Measurements from ENCODE around the gene PPHLN1.
"Not testable (repeated sequence)": the region's sequence is repeated elsewhere in the genome, so short reads cannot be mapped to it uniquely, and the experiment has no call there.

PPHLN1 gene

GRCh38 chr12:42380733-42381132, 54.8 kb downstream of the PPHLN1 start:
- DNase-seq = no peak

GRCh38 chr12:42382013-42382696, 56.2 kb downstream of the PPHLN1 start:
- no peak for DNase-seq

DNA sequence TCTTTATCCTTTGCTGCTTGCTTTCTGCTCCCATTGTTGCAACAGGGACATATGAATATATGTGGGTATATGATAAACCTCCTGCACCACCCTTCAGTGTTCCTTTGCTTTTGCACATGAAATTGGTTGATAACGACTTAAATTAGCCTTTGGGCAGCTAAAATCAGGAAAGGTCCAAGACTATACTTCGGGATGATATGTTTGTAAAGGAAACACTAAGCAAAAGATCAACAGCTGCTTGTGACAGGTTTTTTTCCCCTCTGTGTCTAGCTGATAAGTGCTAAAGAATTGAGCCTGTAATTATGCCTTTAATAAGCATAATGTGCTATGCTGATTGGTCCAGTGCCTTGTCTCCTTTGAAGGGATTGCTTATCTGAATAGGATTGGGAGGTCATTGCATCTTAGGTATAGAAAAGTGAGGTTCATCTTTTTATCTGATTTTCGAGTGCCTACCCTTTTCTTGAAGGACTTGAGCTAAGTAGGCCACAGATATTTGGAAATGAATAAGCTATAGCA, 59.4 kb downstream of the PPHLN1 start:
- DNase-seq = peak; percentile 82

GRCh38 chr12:42386308-42386707, 60.3 kb downstream of the PPHLN1 start:
- no peak for DNase-seq

GRCh38 chr12:42388086-42388485, 62.1 kb downstream of the PPHLN1 start:
- not testable (repeated sequence) for DNase-seq

DNA sequence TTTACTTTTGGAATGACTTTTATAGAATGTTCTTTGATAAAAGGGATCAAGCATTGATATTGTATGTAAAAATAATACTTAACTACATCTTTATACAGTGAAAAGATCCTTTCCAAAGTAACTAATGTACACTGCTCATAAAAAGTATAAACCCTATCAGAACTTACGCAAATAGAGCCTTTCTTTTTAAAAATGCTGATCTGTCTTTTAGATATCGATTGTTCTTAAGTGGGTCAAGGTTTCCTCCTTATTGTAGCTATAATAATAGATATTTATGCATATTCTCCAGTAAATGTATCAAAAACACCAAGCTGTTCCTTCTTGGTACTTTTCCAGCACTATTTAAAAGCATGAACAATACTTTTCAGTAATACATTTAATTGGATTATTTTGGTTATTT, 68.5 kb downstream of the PPHLN1 start:
- no peak for DNase-seq

DNA sequence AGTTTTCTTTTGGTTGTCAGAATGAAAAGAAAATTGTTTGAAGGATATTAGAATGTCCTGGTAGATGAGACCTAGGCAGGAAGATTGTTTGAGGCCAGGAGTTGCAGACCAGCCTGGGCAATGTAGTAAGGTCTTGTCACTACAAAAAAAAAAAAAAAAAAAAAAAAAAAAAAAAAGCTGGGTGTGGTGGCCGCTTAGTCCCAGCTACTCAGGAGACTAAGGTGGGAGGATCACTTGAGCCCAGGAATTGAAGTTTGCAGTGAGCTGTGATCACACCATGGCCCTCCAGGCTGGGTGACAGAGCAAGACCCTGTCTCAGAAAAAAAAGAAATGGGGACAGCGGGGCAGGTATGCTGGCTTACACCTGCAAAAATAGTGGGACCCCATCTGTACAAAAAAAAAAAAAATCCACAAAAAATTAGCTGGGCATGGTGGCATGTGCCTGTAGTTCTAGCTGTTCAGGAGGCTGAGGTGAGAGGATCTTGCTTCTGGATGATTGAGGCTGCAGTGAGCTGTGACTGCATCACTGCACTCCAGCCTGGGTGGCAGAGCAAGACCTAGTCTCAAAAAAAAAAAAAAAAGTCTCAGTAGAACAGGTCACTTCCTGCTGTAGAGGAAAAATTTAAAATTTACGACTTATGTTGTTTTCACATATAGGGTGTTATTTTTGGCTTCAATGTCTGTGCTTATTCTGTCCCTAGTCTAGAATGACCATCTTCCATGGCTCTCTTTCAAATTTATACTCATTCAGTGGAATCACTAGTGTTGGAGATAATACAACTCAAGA, 70.7 kb downstream of the PPHLN1 start:
- DNase-seq = no peak

GRCh38 chr12:42402821-42403411, 76.9 kb downstream of the PPHLN1 start:
- no peak for DNase-seq

DNA sequence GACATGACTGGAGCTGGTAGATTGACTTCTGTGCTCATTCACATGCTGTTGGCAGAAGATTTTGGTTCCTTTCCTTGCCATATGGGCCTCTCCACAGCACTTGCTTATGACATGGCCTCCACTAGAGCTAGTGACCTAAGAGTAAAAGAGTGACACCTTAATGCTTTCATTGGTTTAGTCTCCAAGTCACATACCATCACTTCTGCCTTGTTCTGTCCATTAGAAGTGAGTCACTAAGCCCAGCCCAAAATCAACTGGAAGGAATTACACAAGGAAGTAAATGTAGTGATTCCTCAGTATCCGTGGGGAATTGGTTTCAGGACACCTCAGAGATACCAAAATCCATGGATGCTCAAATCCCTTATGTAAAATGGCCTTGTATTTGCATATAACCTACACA, 81.3 kb downstream of the PPHLN1 start:
- DNase-seq = no peak

- DNase-seq = no peak
These were observed 83.5 kb downstream of the PPHLN1 start for GRCh38 chr12:42409471-42409870.

GRCh38 chr12:42410340-42410739, 84.4 kb downstream of the PPHLN1 start:
- DNase-seq = peak; percentile 15

GRCh38 chr12:42420395-42420794, 94.4 kb downstream of the PPHLN1 start:
- DNase-seq = peak; percentile 14

DNA sequence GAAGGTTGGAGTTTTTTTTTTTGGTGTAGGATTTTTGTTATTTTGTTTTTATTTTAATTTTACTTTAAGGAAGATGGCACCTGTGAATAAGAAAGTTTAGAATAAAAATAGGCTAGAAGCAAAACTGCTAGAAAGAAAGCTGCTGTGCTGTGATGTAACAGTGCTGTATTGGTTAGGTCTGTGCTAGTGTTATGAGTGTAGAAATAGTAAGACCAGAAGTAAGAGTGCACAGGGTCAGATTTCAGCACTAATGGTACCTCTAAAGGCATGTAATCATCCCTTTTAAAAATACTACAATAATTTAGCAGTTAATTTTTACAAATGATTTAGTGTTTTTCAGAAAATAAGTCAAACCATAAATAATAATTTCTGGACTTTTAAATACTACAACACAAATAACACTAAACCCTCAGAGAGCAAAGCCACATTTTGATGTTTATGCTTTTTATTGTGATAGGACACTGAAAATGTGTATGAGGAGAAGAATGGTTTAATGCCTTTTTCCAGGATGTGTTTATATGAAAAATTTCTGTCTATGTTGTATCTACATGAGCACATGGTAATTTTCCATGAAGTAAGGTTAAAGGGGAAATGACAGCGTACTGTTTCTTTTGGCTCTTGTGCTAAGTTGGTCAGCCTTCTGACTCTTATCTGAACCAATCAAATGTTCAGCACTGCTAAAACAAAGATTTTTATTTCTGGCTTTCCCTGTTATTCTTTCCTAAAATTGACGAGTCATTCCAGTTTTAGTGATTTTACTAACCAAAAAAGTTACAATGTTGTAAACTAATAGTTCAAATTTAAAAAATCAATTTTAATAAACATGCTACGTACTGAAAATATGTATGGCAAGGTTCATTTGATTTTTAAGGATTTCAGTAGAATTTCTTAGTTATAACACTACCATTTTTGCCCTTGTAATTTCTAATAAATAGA, 96.1 kb downstream of the PPHLN1 start:
- DNase-seq = peak; percentile 46

DNA sequence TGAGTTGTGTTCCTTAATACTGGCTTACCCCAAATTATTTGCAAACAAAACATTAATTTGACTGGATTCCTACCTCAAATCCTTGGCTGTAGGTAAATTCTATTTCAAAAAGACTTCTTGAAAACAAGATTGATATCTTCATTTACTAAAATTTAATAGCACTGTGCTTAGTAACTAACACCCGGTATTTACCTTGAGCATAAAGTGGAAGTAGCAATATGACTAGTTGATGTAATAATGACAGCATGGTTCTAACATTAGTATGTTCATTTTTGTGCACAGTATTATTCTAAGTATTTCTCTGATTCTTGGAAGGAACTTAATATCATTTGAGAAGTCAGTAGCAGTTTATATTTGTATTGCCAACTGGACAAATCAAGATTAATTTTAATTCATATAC, 96.8 kb downstream of the PPHLN1 start:
- DNase-seq = no peak

- DNase-seq = peak; percentile 26
These were observed 100.8 kb downstream of the PPHLN1 start for GRCh38 chr12:42426746-42427145.

DNA sequence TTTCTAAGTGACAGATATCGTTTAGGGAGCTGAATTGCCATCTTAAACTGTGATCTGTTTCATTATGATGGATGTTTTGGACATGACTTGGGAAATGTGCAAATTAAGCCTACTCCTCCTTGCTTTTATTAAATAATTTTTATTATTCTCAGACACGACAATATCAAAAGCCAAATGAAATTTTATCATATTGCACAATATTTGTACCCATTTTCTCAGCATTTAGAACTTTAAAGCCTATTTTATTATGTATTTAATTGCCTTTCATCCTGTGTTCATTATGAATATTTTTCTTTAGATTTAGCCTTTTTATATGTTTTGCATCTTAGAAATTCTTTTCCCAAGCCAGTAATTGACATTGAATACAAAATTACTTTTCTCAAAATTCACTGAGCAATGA, 102.9 kb downstream of the PPHLN1 start:
- no peak for DNase-seq

DNA sequence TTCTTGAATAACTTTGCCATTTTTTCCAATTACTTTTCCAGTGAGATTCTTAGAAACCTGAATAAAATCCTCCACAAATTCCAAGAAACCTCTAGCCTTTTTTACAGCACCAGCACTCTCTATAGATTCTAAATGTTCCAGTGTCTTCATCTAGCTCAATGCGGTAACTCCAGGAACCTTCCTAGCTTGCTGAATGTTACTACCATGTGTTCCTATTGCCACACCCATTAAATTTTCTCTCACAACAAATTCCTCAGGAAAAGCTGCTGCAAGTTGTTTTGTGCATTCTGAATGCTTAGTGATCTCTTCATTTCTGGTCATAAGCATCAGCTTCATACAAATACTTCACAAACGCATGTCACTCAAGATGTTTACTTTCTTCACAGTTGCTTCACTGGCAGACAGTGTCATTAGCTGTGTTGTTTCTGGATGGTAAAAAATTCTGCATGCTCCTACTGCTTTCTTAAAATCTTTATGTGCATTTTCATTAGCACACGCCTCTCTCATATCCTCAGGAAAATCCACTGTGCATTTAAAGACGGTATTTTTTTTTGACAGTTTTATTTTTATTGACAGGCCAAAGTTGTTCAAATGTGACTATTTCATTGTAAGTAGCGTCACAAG, 106.7 kb downstream of the PPHLN1 start:
- no peak for DNase-seq

DNA sequence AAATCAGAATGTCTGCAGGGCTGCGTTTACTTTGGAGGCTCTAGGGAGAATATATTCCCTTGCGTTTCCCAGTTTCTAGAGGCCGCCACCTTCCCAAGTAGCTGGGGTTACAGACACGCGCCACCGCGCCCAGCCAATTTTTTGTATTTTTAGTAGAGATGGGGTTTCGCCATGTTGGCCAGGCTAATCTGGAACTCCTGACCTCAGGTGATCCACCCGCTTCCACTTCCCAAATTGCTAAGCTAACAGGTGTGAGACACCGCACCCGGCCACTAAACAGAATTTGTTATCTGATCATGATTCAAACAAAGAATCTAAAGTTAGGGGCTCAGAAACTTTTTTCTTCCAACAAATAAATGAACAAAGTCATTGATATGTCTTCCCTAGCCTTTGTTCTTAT, 114.6 kb downstream of the PPHLN1 start:
- no peak for DNase-seq

DNA sequence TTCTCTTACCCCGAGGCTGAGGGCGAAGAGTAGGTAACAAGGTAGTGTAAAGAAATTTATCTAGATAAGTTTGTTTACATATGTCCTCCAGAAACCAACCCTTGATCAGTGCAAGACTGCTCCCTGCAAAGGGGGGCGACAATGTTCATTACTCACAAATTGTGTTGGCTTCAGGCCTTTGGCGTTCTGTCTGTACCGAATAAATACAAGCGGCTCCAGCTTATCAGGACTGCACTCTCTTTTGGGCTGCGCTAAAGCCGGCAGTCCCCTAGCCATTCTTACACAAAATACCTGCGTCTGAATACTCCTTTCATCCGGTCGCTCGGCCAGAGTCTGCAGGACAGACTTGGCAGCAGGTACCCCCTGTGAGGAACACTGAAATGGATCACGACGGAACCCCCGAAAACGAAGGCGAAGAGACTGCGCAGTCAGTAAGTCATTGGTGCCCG, 116.4 kb downstream of the PPHLN1 start:
- DNase-seq = no peak

- DNase-seq = no peak
These were observed 116.9 kb downstream of the PPHLN1 start for GRCh38 chr12:42442888-42443287.

DNA sequence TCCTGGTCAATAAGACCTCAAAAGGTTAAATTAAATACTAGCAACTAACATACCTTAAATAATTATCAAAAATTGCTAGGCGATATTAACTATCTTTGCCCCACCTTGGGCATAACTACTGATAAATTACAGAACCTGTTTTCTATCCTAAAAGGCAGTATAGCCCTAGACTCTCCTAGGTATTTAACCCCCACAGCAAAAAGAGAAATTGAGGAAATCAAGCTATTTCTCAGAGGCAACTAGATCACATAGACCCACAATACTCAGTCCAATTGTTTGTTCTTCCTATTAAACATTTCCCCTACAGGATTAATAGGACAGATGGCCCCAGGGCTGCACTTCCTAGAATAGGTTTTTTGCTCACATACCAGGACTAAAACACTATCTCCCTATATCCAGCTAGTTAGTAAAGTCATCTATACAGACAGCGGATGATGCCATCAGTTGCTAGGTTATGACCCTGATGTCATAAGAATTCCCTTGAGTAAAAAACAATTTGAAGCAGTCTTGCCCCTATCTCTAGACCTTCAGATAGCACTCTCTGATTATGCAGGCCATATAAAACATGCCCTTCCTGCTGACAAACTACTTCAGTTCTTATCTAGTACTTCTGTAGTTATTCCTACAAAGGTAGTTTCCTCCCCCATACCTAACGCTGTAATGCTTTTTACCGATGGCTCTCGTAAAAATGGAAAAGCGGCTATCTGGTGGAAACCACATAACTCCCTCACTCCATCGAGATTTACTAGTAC, 118.4 kb downstream of the PPHLN1 start:
- no peak for DNase-seq
